ENCODE data around the gene NAP1L3. TPM values are rescaled to one million over a fixed set of nuclear protein-coding genes. Genes with fewer than 3 reads are reported as not detected.

NAP1L3 gene
- total RNA-seq, 1 donor, result 14.1 TPM

DNA sequence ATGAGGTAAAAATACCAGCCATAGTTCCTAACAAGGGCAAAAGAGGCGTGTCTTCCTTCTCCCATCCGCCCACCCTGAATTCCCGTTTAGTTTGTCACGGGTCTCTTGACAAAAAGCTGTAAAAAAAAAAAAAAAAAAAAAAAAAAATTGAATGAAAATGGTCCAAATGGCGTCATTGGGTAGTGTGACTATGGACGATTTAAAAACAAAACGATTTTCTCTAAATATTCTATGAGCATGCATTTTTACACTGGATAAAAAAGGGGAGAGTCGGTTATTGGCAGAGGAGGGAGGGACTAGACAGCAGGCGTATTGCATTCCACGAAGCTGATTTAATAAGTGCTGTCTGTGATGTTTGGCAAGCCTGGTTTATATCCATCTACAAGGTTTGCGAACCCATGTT lies 492 bp upstream of the NAP1L3 start, which contains the start of gene FAM133A:
Gene FAM133A (plus strand): TSS at position 338 of the 403 bp plus-strand sequence. CDS start 35,214 bp downstream, outside the sequence.
- peak within 1 kb of the TSS; percentile 78 for H3K4me2 ChIP-seq (ENCODE audit: insufficient read depth, low read length)
- TF ChIP-seq, protein P1, sequence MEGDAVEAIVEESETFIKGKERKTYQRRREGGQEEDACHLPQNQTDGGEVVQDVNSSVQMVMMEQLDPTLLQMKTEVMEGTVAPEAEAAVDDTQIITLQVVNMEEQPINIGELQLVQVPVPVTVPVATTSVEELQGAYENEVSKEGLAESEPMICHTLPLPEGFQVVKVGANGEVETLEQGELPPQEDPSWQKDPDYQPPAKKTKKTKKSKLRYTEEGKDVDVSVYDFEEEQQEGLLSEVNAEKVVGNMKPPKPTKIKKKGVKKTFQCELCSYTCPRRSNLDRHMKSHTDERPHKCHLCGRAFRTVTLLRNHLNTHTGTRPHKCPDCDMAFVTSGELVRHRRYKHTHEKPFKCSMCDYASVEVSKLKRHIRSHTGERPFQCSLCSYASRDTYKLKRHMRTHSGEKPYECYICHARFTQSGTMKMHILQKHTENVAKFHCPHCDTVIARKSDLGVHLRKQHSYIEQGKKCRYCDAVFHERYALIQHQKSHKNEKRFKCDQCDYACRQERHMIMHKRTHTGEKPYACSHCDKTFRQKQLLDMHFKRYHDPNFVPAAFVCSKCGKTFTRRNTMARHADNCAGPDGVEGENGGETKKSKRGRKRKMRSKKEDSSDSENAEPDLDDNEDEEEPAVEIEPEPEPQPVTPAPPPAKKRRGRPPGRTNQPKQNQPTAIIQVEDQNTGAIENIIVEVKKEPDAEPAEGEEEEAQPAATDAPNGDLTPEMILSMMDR (IDR thresholded peaks at IDR 0.05; ENCODE audit: extremely low read depth, low read depth, low read length), result no peak
- H3K4me1 ChIP-seq (ENCODE audit: insufficient read depth, low read length), result peaks cover 5% of the 10 kb centered on the region
- H4K20me1 ChIP-seq (ENCODE audit: insufficient read depth, low read length), result no peaks in the 10 kb centered on the region
- H3K27me3 ChIP-seq (ENCODE audit: insufficient read depth, low read length), result no peaks in the 10 kb centered on the region
- H3K27ac ChIP-seq (ENCODE audit: low read depth, low read length), result peak within 1 kb of the TSS; percentile 80
- no peak for DNase-seq (ENCODE audit: insufficient read length, low spot score, missing footprints)
- peak within 1 kb of the TSS; percentile 89 for H2AFZ ChIP-seq (ENCODE audit: low read length)
- peak within 1 kb of the TSS; percentile 74 for H3K4me3 ChIP-seq (ENCODE audit: insufficient read depth, low read length)
- H3K9me3 ChIP-seq (ENCODE audit: low read depth, low read length), result no peaks in the 10 kb centered on the region
- no peaks in the 10 kb centered on the region for H3K36me3 ChIP-seq (ENCODE audit: insufficient read depth, low read length)
- H3K79me2 ChIP-seq (ENCODE audit: insufficient read depth, low read length), result no peaks in the 10 kb centered on the region

DNA sequence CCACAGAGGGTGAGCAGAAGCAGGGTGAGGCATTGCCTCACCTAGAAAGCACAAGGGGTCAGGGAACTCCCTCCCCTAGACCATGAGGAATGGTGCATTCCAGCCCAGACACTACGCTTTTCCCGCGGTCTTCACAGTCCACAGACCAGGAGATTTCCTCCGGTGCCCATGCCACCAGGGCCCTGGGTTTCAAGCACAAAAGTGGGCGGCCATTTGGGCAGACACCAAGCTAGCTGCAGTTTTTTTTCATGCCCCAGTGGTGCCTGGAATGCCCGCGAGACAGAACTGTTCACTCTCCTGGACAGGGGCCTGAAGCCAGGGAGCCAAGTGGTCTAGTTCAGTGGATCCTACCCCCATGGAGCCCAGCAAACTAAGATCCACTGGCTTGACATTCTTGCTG lies 12.8 kb downstream of the NAP1L3 start:
- TF ChIP-seq, protein P1 (IDR thresholded peaks at IDR 0.05; ENCODE audit: extremely low read depth, low read depth, low read length), result no peak
- H3K4me3 ChIP-seq (ENCODE audit: insufficient read depth, low read length), result no peak overlapping the region
- H3K4me2 ChIP-seq (ENCODE audit: insufficient read depth, low read length), result no peak overlapping the region
- no peaks in the 10 kb centered on the region for H3K4me1 ChIP-seq (ENCODE audit: insufficient read depth, low read length)
- H3K27me3 ChIP-seq (ENCODE audit: insufficient read depth, low read length), result no peaks in the 10 kb centered on the region
- H2AFZ ChIP-seq (ENCODE audit: low read length), result no peak overlapping the region
- H4K20me1 ChIP-seq (ENCODE audit: insufficient read depth, low read length), result no peaks in the 10 kb centered on the region
- no peak overlapping the region for H3K27ac ChIP-seq (ENCODE audit: low read depth, low read length)
- H3K79me2 ChIP-seq (ENCODE audit: insufficient read depth, low read length), result no peaks in the 10 kb centered on the region
- no peaks in the 10 kb centered on the region for H3K36me3 ChIP-seq (ENCODE audit: insufficient read depth, low read length)
- DNase-seq (ENCODE audit: insufficient read length, low spot score, missing footprints), result no peak
- no peaks in the 10 kb centered on the region for H3K9me3 ChIP-seq (ENCODE audit: low read depth, low read length)

DNA sequence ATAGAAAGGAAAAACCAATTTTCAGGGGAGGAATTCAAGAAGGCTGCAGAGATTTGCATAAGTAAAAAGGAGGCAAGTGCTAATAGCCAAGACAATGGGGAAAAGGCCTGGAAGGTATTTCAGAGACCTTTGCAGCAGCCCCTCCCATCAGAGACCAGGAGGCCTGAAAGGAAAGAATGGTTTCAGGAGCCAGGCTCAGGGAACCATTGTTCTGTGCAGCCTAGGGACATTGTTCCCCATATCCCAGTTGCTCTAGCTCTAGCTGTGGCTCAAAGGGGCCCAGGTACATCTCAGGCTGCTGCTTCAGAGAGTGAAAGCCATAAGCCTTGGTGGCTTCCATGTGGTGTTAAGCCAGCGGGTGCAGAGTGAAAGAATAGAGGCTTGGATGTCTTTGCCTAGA lies 24.0 kb downstream of the NAP1L3 start:
- H3K27ac ChIP-seq (ENCODE audit: low read depth, low read length), result no peak overlapping the region
- H2AFZ ChIP-seq (ENCODE audit: low read length), result no peak overlapping the region
- TF ChIP-seq, protein P1 (IDR thresholded peaks at IDR 0.05; ENCODE audit: extremely low read depth, low read depth, low read length), result no peak

DNA sequence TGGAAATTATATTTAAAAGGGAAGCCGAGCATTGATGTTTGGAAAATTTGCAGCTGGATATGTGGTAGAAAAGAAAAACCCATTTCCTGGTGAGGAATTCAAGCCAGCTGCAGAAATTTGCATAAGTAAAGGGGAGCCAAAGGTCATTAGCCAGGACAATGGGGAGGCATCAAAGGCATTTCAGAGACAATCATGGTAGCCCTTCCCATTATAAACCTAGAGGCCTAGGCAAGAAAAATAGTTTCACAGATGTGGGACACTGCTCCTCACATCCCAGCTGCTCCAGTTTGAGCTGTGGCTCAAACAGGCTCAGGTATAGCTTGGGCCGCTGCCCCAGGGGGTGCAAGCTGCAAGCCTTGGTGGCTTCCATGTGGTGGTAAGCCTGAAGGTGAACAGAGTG lies 35.8 kb downstream of the NAP1L3 start:
- DNase-seq (ENCODE audit: insufficient read length, low spot score, missing footprints), result no peak
- Histone ChIP-seq H3K27ac (ENCODE audit: low read depth, low read length) (no peak overlapping the region), H3K36me3 (ENCODE audit: insufficient read depth, low read length) (no peaks in the 10 kb centered on the region), H3K4me1 (ENCODE audit: insufficient read depth, low read length) (no peaks in the 10 kb centered on the region), H3K9me3 (ENCODE audit: low read depth, low read length) (no peaks in the 10 kb centered on the region), H3K4me3 (ENCODE audit: insufficient read depth, low read length) (no peak overlapping the region), H3K4me2 (ENCODE audit: insufficient read depth, low read length) (no peak overlapping the region), H2AFZ (ENCODE audit: low read length) (no peak overlapping the region), H4K20me1 (ENCODE audit: insufficient read depth, low read length) (no peaks in the 10 kb centered on the region), H3K27me3 (ENCODE audit: insufficient read depth, low read length) (no peaks in the 10 kb centered on the region), H3K79me2 (ENCODE audit: insufficient read depth, low read length) (no peaks in the 10 kb centered on the region)
- TF ChIP-seq, protein P1 (IDR thresholded peaks at IDR 0.05; ENCODE audit: extremely low read depth, low read depth, low read length), result no peak

More for the DNA sequence above, 24.0 kb downstream of the NAP1L3 start:
- Histone ChIP-seq H3K4me3 (ENCODE audit: insufficient read depth, low read length) (no peak overlapping the region), H3K9me3 (ENCODE audit: low read depth, low read length) (no peaks in the 10 kb centered on the region), H4K20me1 (ENCODE audit: insufficient read depth, low read length) (no peaks in the 10 kb centered on the region), H3K36me3 (ENCODE audit: insufficient read depth, low read length) (no peaks in the 10 kb centered on the region), H3K4me2 (ENCODE audit: insufficient read depth, low read length) (no peak overlapping the region), H3K79me2 (ENCODE audit: insufficient read depth, low read length) (no peaks in the 10 kb centered on the region), H3K4me1 (ENCODE audit: insufficient read depth, low read length) (no peaks in the 10 kb centered on the region), H3K27me3 (ENCODE audit: insufficient read depth, low read length) (no peaks in the 10 kb centered on the region)
- no peak for DNase-seq (ENCODE audit: insufficient read length, low spot score, missing footprints)

Other genes with a start within 250 kb of the NAP1L3 start
- 0.29 and 0.36 TPM in 2 replicates for gene FAM133A, start 628 bp upstream of the NAP1L3 start, total RNA-seq